GM21528 (cell line): Measurements from ENCODE around the gene FREM3.
"Not testable (repeated sequence)": the region's sequence is repeated elsewhere in the genome, so short reads cannot be mapped to it uniquely, and the experiment has no call there.

Experiments
- ATAC-seq: cut with Tn5 transposase; IDR thresholded peaks from one replicate; pipeline ENCODE4 v1.9.1; 2021; ENCODE audit warnings: mild to moderate bottlenecking, moderate library complexity; ENCODE audit not compliant: unreplicated experiment, low FRiP score

Gene FREM3

DNA sequence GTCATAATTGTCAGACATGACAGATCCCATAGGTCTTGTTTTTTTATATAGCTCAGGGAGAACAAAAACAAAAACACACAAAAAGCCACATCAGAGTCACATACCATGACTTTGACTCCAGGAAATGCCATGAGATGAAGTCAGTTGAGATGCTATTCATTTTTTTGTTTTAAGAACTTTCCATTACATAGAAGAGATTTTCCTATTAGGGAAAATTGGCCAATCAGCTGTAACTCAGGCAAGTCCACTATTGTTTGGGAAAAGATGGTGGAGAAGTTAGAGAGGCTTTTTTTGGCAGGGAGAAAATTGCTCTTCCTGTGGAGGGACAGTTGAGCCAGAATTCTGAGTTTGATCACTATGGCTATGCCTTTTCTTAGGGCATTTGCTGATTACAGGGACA is 114.4 kb downstream of the FREM3 start:
- no peak for ATAC-seq

DNA sequence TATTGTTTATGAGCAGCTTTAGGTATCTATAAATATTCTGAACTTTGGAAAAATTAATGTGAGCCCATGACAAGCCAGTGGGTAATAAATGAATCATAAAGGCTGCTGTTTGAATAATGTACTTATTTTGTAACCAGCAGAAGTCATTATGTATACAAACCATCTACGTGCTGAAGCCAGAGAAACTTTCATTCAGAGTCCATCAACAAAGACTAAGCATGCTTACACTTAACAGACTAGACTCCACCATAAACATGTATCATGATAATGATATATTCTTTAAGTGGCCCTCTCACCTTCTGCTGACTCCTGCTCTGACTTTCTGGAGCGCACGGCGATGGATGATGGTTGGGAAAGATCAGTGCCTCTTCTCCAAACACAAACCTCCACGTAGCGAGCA is 114.9 kb downstream of the FREM3 start:
- ATAC-seq: no peak

DNA sequence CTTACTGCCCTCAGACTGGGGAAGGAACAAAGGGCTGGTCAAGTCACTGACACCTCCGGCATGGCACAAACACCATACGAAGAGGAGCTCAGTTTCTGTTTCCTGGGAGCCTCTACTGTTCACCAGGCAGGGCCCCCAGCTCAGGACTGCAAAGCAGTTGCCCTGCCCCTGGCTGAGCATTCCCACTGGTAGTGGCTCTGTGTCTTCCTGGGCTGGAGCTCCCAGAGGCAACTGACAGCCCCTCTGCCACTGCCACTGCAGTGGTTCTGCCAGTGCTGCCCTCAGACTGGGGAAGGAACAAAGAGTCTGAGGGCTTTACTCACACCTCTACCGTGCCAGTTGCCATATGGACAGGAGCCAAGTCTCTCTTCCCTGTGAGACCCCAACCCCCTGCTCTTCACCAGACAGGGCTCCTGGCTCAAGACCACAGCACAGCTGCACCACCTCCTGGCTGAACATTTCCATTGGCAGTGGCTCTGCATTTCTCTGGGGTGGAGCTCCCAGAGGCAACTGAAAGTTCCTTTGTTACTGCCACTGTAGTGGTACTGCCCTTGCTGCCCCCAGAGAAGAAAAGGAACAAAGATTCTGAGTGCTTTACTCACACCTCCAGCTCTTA is 119.0 kb downstream of the FREM3 start:
- ATAC-seq: no peak

DNA sequence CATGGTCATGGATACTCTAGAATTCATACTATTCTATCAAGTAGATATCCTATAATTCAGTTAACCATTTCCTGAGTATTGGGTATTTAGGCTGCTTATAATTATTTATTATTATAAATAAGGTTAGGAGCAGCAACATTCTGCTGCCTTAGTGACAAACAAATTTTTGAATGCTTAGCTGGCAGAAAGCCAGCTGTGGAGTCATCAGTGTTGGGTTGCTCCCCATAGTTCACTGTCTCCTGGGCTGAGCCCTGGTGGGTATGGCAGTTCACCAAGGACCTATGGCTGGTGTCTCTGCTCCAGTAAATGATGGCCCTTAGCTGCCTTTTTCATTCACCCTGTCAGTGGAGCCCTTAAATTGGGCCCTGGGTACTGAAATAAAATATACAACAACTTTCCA is 125.1 kb downstream of the FREM3 start:
- no peak for ATAC-seq

DNA sequence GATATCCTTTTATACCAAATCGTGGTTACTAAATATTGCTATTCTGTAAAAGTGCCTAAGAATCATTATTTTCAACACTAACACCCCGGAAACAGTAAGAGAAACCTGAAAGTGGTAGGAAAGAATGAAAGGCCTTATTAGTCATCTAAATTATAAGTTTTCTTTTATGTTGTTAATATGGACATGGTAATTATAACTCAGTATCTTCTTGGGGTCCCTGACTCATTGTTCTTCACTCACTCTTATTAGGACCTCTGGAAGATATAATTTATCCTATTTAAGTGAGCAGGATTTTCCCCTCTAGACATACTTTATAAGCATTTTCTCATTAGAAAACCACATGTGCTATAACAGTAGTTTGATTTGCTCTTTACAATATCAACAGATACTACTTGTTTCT is 136.0 kb downstream of the FREM3 start:
- no peak for ATAC-seq

DNA sequence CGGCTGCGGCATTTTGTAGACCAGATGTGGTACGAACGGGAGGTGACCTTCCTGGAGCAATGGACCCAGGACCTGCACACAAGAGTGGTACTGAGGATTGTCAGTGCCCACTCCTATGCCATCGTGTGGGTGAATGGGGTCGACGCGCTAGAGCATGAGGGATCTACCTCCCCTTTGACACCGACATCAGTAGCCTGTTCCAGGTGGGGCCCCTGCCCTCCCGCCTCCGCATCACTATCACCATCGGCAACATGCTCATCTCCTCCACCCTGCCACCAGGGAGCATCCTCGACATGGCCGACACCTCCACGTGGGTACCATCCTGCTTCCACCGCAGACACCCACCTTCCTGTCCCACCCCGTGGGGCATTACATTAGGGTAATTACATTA is 140.7 kb downstream of the FREM3 start:
- no peak for ATAC-seq

DNA sequence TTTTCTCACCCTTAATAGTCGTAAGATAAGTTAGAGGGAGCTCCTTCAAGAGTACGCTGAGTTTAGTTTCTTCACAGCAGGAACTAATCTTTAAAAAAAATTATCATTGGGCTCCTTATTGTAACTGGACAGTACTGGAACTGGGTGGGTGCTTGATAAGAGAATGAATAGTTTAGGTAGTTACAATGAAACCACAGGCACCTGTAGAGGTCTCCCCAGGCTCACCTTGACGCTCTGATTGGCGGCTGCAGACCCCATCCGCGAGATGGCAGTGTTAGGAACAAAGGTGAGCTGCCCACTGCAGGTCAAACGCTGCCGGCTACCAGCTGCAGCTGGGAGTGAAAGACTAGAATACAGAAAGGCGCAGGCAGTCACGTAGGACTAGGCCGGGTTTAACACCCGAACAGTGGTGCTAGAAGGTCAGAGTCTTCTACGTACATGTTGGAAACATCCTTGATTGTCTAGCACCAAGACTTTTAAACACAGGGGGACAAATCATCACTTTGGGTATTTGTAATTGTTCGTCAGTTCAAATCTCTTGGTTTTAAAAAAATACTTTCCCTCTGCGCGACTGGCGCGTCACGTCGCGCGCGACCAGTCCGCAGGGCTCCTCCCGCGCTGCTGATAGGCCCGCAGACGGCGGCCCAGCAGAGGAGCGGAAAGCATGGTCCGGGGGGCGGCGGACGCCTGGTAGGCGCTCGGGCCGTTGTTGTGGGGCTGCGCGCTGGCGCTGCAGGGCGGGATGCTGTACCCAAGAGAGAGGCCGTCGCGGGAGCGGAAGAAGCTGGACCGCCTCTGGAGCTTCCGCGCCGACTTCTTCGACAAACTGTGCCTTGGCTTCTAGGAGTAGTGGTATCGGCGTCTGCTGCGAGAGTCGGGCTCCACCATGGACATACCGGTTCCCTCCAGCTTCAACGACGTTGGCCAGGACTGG is 141.4 kb downstream of the FREM3 start:
- peak; percentile 90 for ATAC-seq

DNA sequence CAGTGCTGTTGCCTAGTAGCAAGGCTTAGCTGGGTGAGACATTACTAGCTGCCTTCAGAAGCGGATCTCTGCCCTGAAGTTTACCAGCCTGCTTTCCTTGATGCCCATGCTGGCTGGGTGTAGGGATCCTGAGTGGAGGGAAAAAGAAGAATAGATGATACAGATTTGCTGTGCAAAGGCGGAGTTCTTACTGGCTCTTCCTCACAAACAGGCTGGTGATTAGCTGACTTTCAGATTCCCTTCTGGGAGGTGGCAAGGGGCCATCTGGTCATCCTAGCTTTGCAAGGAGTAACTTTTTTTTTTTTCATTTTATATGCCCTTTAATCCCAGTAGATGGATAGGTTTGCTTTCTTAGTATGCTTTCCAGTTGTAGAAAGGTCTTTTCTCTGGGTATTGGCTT is 142.2 kb downstream of the FREM3 start:
- no peak for ATAC-seq

DNA sequence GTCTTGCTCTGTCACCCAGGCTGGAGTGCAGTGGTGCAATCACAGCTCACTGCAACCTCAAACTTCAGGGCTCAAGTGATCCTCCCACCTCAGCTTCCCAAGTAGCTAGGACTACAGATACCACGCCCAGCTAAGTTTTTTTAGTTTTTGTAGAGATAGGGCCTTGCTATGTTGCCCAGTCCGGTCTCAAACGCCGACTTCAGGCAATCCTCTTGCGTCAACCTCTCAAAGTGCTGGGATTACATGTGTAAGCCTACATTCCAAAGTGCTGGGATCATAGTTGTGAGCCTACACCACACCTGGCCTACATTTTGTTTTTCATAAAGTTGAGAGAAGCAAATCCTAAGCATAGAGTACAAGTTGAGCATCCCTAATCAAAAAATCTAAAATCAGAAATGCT is 144.8 kb downstream of the FREM3 start:
- ATAC-seq: no peak

DNA sequence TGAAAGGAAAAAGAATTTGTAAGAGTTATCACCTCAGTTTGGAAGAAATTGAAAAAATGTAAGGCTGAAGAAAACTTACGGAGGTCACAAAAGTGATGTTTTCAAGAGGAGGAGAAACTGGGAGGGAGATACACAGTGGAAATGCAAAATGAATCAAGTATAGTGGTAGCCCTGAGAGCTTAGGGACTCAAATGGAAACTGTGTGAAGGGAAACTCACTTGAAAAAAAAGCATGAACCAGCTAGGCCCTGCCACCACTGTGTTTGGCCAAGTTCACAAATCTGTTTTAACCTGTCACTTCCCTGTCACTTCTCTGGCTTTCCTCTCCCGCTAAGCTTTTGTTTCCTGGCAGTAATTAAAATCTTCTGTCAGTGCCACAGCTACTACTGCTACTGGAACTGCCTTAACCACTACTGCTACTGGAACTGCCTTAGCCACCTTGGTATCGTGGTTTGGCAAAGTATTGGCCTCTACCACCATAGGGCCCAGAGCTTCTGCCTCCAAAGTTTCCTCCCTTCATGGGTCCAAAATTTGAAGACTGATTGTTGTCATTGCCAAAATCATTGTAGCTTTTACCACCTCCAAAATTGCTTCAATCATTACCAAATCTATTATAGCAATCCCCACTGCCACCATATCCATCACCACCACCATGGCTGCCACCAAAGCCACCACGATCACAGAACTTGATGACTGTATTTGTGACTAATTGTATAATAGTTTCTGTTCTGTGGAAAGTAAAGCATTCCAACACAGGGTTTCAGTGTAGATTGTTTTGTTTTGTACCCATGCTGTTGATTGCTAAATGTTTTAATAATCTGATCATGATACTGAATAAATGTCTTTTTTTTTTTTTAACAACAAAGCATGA is 145.5 kb downstream of the FREM3 start:
- peak; percentile 58 for ATAC-seq

DNA sequence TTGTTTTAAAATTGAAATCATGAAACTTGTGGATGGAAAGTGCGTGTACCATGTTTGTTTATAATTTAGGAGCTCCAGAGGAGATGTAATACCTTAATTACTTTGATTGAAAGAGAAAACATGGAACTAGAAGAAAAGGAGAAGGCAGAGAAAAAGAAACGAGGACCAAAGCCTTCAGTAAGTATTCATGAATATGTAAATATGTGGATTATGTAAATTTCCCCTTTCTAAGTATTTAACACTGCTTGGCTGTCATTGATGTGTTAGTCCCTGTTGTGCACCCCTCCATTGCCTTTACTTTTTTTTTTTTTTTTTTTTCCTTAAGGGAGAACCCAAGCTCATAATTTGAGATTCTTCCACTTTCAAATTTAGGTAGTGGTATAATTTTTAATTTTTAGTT is 150.5 kb downstream of the FREM3 start:
- ATAC-seq: no peak

DNA sequence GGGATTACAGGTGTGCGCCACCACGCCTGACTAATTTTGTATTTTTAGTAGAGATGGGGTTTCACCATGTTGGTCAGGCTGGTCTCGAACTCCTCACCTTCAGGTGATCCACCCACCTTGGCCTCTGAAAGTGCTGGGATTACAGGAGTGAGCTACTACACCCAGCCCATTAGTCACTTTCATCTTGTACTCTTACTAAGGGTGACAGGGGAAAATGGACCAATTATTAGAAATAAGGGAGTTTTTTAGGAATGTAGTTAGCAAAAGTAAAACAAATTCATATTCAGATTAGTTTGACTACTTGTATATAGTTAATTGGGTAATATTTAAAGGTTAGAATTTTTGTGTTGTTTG is 160.8 kb downstream of the FREM3 start:
- ATAC-seq: no peak

DNA sequence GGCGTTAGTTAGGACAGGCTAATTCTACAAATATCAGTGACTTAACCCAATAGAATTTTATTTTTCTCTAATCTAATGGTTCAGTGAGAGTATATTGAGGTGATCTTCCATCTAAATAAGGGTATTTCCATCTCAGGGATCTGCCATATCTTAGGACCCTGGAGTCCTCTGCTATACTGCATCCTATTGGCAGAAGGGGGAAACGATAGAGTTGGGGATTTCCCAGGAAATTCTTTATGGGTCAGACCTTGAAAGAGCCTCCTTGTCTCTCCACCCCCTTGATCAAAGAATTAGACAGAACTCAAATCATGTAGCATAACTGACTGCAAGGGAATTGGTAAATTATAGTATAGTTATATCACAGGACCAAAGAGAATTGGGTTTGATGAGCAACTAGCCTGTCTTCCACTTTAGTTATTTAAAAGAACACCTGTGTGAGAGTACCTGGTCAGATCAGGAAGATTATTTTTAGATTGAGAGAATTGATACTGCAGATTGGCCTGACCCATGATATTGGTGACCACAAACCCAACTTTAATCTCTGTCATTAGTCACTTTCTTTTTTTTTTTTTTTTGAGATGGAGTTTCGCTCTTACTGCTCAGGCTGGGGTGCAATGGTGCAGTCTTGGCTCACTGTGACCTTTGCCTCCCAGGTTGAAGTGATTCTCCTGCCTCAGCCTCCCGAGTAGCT is 161.4 kb downstream of the FREM3 start:
- peak; percentile 47 for ATAC-seq

DNA sequence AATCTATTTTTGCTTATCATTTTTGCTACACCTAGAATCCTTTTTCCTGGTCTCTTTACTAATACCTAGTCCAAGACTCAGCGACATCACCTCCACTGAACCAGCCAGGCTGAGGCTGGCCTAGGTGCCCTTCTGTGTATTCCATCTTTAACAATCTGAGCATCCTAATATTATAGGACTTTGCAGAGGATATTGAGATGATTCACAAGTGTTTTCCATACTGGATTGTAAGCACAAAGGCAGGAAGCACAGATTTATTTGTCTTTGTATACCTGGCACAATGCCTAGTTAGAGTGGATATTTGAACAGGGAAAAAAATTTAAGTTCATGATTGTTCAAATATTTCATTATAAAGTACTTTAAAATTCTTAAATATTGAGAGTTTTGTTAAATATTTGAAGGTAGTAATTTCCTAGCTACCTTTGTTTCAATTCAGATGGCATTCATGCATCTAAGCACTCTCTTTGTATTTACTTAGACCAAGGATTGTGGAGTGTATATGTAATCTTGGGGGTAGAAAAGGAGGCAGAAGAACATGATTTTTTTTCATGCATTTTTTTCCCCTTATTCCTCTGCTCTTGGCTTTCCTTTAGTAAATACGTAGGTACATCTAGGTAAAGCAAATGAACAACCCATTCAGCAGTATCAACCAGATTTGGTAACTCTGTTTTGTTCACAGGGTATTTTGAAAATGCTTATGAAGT is 168.5 kb downstream of the FREM3 start:
- ATAC-seq: no peak

DNA sequence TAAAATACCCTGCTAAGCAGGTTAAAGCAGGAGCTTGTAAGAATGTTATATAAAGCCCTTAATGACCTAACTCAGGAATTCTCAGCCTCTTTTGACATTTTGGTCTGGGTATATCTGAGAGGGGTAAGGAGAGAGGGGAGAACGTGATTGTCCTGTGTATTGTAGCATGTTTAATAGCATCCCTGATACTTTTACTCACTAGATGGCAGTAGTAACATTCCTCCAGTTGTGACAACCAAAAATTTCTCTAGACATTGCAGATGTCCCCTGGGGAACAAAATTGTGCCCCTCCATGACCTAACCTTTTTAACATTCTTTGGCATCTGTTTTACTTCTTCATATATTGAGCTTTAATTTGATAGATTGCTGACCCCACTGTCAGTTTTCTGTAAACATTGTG is 169.1 kb downstream of the FREM3 start:
- no peak for ATAC-seq

DNA sequence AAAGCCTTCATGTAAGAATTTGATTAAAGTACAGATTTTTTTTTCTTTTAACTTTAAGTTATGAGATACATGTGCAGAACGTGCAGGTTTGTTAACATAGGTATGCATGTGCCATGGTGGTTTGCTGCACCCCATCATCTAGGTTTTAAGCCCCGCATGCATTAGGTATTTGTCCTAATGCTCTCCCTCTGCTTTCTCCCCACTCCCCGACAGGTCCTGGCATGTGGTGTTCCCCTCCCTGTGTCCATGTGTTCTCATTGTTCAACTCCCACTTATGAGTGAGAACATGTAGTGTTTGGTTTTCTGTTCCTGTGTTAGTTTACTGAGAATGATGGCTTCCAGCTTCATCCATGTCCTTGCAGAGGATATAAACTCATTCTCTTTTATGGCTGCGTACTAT is 172.4 kb downstream of the FREM3 start:
- not testable (repeated sequence) for ATAC-seq
